Calu3 (cell line): Measurements from ENCODE around the gene LDLRAD4. TPM values are rescaled to one million over a fixed set of nuclear protein-coding genes. Genes with fewer than 3 reads are reported as not detected.

Experiments
- BruUV-seq: library from RNA; stranded (reverse); fragments of 400-500 nt; replicated peaks from 2 replicates; lab custom pipeline; 2021; lab: Mats Ljungman, UMichigan
- CTCF ChIA-PET: fragments of 300-600 bp; sonication (Branson Sonifier 250); formaldehyde crosslinking; loops from one replicate; lab custom pipeline; 2022; ENCODE audit warnings: antibody characterized with exemption; lab: Charles Lee
- DNase-seq: peaks from one replicate; pipeline ENCODE4 v3.0.0; 2022
- H3K27ac Mint-ChIP-seq: one replicate; pipeline ENCODE4 v1.8.0; 2022; ENCODE audit warnings: mixed read lengths; ENCODE audit not compliant: unreplicated experiment
- H3K27me3 Mint-ChIP-seq: one replicate; pipeline ENCODE4 v1.8.0; 2022; ENCODE audit warnings: mixed read lengths; ENCODE audit not compliant: unreplicated experiment
- H3K36me3 Mint-ChIP-seq: one replicate; pipeline ENCODE4 v1.8.0; 2022; ENCODE audit warnings: mild to moderate bottlenecking, moderate library complexity, mixed read lengths; ENCODE audit not compliant: insufficient read depth, unreplicated experiment
- H3K4me1 Mint-ChIP-seq: one replicate; pipeline ENCODE4 v1.8.0; 2022; ENCODE audit warnings: mild to moderate bottlenecking, low read depth, mixed read lengths; ENCODE audit not compliant: unreplicated experiment
- H3K4me3 Mint-ChIP-seq: one replicate; pipeline ENCODE4 v1.8.0; 2022; ENCODE audit warnings: mild to moderate bottlenecking, low read depth, moderate library complexity, mixed read lengths; ENCODE audit not compliant: unreplicated experiment
- H3K9me3 Mint-ChIP-seq: one replicate; pipeline ENCODE4 v1.8.0; 2022; ENCODE audit warnings: low read depth, mixed read lengths; ENCODE audit not compliant: unreplicated experiment
- intact Hi-C: fragments of 100-400 bp; cut with micrococcal nuclease; formaldehyde crosslinking; loops from one replicate; pipeline ENCODE4 v1.10.0; 2022; ENCODE audit not compliant: unreplicated experiment
- total RNA-seq: library from RNA; stranded (reverse); gene quantifications from 2 replicates; pipeline ENCODE4 v1.2.3, GENCODE V29; 2022
- TF ChIP-seq, protein P1 (sequence below): fragments of 200-600 bp; IDR thresholded peaks from one replicate; pipeline ENCODE4 v1.8.0; 2022; ENCODE audit warnings: antibody characterized with exemption; ENCODE audit not compliant: unreplicated experiment

Gene LDLRAD4
- total RNA-seq, 1 experiment from 2014 or later = 0.50 TPM

DNA sequence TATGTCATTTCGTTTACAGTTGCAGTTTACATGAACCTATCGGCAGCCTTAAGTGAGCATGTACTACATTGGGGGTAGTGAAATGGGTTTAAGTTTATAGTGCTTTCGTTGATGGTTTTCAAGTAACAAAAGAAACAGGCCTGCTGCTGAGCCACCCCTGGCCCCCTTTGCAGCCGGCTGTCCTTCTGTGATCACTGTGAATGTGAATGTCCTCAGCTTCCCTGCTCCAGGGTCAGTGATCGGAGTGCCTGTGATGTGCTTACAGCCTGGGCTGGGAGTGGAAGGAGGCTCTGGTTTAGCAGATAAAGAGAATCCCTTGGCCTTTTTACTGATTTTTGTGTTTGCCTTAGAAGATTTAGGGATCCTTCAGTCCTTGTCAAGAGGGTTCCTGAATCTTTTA, 353.6 kb downstream of the LDLRAD4 start:
- CTCF ChIA-PET = no interaction called here
- no TSS peak for BruUV-seq
- H3K4me1 Mint-ChIP-seq = no peaks in the 10 kb centered on the region
- intact Hi-C loops = loop anchor here (10.0 kb wide), 1 partner anchor 137 kb away; no protein-coding TSS in a partner anchor
- DNase-seq = no peak
- no peaks in the 10 kb centered on the region for H3K36me3 Mint-ChIP-seq
- no peak overlapping the region for H3K4me3 Mint-ChIP-seq
- H3K9me3 Mint-ChIP-seq = no peaks in the 10 kb centered on the region
- TF ChIP-seq, protein P1, sequence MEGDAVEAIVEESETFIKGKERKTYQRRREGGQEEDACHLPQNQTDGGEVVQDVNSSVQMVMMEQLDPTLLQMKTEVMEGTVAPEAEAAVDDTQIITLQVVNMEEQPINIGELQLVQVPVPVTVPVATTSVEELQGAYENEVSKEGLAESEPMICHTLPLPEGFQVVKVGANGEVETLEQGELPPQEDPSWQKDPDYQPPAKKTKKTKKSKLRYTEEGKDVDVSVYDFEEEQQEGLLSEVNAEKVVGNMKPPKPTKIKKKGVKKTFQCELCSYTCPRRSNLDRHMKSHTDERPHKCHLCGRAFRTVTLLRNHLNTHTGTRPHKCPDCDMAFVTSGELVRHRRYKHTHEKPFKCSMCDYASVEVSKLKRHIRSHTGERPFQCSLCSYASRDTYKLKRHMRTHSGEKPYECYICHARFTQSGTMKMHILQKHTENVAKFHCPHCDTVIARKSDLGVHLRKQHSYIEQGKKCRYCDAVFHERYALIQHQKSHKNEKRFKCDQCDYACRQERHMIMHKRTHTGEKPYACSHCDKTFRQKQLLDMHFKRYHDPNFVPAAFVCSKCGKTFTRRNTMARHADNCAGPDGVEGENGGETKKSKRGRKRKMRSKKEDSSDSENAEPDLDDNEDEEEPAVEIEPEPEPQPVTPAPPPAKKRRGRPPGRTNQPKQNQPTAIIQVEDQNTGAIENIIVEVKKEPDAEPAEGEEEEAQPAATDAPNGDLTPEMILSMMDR = no peak
- no peak overlapping the region for H3K27ac Mint-ChIP-seq
- peaks cover 15% of the 10 kb centered on the region for H3K27me3 Mint-ChIP-seq

DNA sequence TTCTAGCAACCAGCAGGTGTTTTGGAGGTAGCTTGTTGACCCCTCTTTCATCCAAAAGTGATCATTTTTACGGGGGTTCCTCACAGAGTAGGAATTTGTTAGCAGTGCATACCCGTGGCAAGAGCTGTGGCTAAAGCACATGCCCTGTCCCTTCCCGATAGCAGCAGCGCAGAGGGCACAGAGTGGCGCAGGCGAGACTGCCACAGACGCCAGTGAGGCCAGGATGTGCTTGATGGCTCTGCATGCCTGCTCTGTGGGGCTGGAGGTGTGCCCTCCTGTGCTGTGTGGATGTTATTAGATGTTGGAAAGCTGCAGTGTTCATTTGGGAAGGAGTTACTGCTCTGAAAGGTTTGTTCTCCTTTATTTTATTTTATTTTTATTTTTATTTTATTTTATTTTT, 354.2 kb downstream of the LDLRAD4 start:
- intact Hi-C loops = loop anchor here (10.0 kb wide), 1 partner anchor 138 kb away; no protein-coding TSS in a partner anchor
- TF ChIP-seq, protein P1 = no peak
- no peak for DNase-seq
- no peak overlapping the region for H3K4me3 Mint-ChIP-seq
- CTCF ChIA-PET = interaction anchor here (0.5 kb wide), 1 partner anchor 23 kb away, joined by 3 read pairs; no protein-coding TSS in a partner anchor
- no peaks in the 10 kb centered on the region for H3K4me1 Mint-ChIP-seq
- BruUV-seq = no TSS peak
- H3K27ac Mint-ChIP-seq = no peak overlapping the region
- H3K27me3 Mint-ChIP-seq = peaks cover 20% of the 10 kb centered on the region
- H3K36me3 Mint-ChIP-seq = no peaks in the 10 kb centered on the region
- H3K9me3 Mint-ChIP-seq = no peaks in the 10 kb centered on the region

DNA sequence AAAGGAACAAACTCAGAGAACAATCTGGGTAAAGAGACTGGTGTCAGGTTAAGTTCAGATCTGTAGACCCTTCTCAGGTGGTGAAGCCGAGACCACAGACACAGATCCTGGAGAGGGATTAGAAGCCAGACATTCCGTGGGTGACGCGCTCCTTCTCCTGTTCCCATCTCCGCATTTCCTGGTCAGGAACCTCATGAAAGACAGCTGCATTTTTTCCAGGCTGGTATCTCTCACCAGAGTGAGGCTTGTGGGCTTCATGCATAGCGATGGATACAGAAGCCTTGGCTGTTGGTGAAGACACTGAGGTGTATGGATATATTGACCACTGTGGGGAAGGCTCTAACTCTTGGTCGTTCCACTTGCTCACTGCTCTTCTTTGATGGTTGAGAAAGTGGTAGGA, 355.2 kb downstream of the LDLRAD4 start:
- peaks cover 31% of the 10 kb centered on the region for H3K27me3 Mint-ChIP-seq
- H3K36me3 Mint-ChIP-seq = no peaks in the 10 kb centered on the region
- no peak overlapping the region for H3K27ac Mint-ChIP-seq
- CTCF ChIA-PET = no interaction called here
- H3K4me3 Mint-ChIP-seq = no peak overlapping the region
- DNase-seq = no peak
- no TSS peak for BruUV-seq
- TF ChIP-seq, protein P1 = no peak
- H3K9me3 Mint-ChIP-seq = no peaks in the 10 kb centered on the region
- intact Hi-C loops = loop anchor here (10.0 kb wide), 1 partner anchor 139 kb away; no protein-coding TSS in a partner anchor
- no peaks in the 10 kb centered on the region for H3K4me1 Mint-ChIP-seq

DNA sequence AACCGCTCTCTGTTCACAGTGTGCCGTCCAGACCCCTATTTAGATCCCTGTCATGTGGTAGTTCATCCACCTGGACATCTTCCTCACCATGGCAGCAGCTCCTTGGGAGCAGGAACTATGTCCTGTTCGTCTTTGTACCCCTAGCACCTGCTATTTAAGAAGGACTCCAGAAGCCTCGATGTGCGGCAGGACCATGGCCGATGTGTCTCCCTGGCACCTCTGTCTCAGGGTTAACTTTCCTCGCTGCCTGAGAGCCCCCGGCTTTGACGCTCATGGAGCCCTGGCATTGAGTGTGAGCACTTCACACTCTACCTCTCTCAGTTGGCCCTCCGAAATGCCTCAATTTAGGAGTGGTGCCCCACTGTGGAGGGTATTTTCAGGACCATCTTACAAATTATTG, 355.8 kb downstream of the LDLRAD4 start:
- no peaks in the 10 kb centered on the region for H3K9me3 Mint-ChIP-seq
- peaks cover 32% of the 10 kb centered on the region for H3K27me3 Mint-ChIP-seq
- CTCF ChIA-PET = no interaction called here
- no peak overlapping the region for H3K27ac Mint-ChIP-seq
- no peaks in the 10 kb centered on the region for H3K36me3 Mint-ChIP-seq
- intact Hi-C loops = loop anchor here (10.0 kb wide), 1 partner anchor 140 kb away; no protein-coding TSS in a partner anchor
- no peaks in the 10 kb centered on the region for H3K4me1 Mint-ChIP-seq
- TF ChIP-seq, protein P1 = no peak
- DNase-seq = no peak
- H3K4me3 Mint-ChIP-seq = no peak overlapping the region
- no TSS peak for BruUV-seq
